Endothelial cell of umbilical vein (primary cell): Measurements from ENCODE around the gene CHRD. TPM values are rescaled to one million over a fixed set of nuclear protein-coding genes. Genes with fewer than 3 reads are reported as not detected.

ENCODE experiments used
- BruUV-seq: library from RNA; stranded (reverse); fragments of 400-500 nt; replicated peaks from 2 replicates; lab custom pipeline; 2021; lab: Mats Ljungman, UMichigan
- CTCF ChIA-PET: fragments of 300-600, 350-600 bp; sonication (Branson Sonifier 250); formaldehyde crosslinking; loops from one replicate; lab custom pipeline; 2021; ENCODE audit warnings: antibody characterized with exemption, inconsistent platforms; lab: Charles Lee
- POLR2A ChIA-PET: fragments of 300-600, 350-600 bp; sonication (Branson Sonifier 250); formaldehyde crosslinking; loops from one replicate; lab custom pipeline; 2021; ENCODE audit warnings: antibody characterized with exemption, inconsistent platforms; lab: Charles Lee
- DNase-seq: peaks from one replicate; pipeline ENCODE4 v3.0.0-alpha.2; 2011; ENCODE audit warnings: low read depth, low spot score
- FAIRE-seq: peaks from 2 replicates; lab custom pipeline; 2011; peaks lifted over from hg19 to GRCh38; lab: Jason Lieb, UNC
- H2AFZ ChIP-seq: 2 replicates; pipeline ENCODE4 v1.6.0; 2012; ENCODE audit warnings: low read depth, low read length, control low read depth, inconsistent platforms
- H3K27ac ChIP-seq: 2 replicates; pipeline ENCODE4 v1.5.1; 2011; ENCODE audit warnings: low read depth, mild to moderate bottlenecking, control low read depth, low read length, moderate library complexity; ENCODE audit not compliant: insufficient read depth
- H3K27me3 ChIP-seq, 2 experiments: 2 replicates each; pipeline versions ENCODE4 v1.6.0 to v1.6.1; 2011; ENCODE audit warnings: low read length in 2 of 2, mixed read lengths in 1 of 2; ENCODE audit not compliant: control insufficient read depth in 2 of 2, insufficient read depth in 2 of 2
- H3K36me3 ChIP-seq, 2 experiments: 2 replicates in 1 of 2; 3 replicates in 1 of 2; pipeline ENCODE4 v1.5.1; 2011; ENCODE audit warnings: low read length in 2 of 2, mild to moderate bottlenecking in 1 of 2, moderate library complexity in 1 of 2; ENCODE audit not compliant: control insufficient read depth in 2 of 2, insufficient read depth in 2 of 2; ENCODE audit errors: extremely low read depth in 1 of 2
- H3K4me1 ChIP-seq: 3 replicates; pipeline ENCODE4 v1.5.1; 2011; ENCODE audit warnings: mild to moderate bottlenecking, low read length; ENCODE audit not compliant: control insufficient read depth, insufficient read depth; ENCODE audit errors: extremely low read depth
- H3K4me2 ChIP-seq: 2 replicates; pipeline ENCODE4 v1.6.1; 2011; ENCODE audit warnings: low read length, control low read depth, mixed read lengths; ENCODE audit not compliant: insufficient read depth
- H3K4me3 ChIP-seq, 3 experiments: fragments of 200-600 bp in 1 of 3; sonication (generic), shearing (Covaris generic) in 1 of 3; replicated peaks in 1 of 3; 2 replicates each; pipeline ENCODE4 v1.5.1; 2011 to 2016; ENCODE audit warnings: control low read depth in 3 of 3, low read length in 3 of 3, mild to moderate bottlenecking in 2 of 3, inconsistent platforms in 1 of 3, low read depth in 1 of 3, moderate library complexity in 1 of 3; ENCODE audit not compliant: insufficient read depth in 1 of 3
- H3K79me2 ChIP-seq: 2 replicates; pipeline ENCODE4 v1.6.0; 2012; ENCODE audit warnings: low read length, inconsistent platforms; ENCODE audit not compliant: control insufficient read depth, insufficient read depth
- H3K9ac ChIP-seq: replicated peaks from 2 replicates; pipeline ENCODE3; 2011; ENCODE audit warnings: low read length, control low read depth; ENCODE audit not compliant: insufficient read depth; ENCODE audit errors: extremely low read depth
- H3K9me1 ChIP-seq: replicated peaks from 3 replicates; pipeline ENCODE4 v1.6.0; 2011; ENCODE audit warnings: mild to moderate bottlenecking, low read length; ENCODE audit not compliant: control insufficient read depth, insufficient read depth; ENCODE audit errors: extremely low read depth
- H3K9me3 ChIP-seq: replicated peaks from 2 replicates; pipeline ENCODE4 v1.5.1; 2012; ENCODE audit warnings: low read length, inconsistent platforms; ENCODE audit not compliant: control insufficient read depth, insufficient read depth
- H4K20me1 ChIP-seq: replicated peaks from 2 replicates; pipeline ENCODE3; 2011; ENCODE audit warnings: mild to moderate bottlenecking, low read length; ENCODE audit not compliant: control insufficient read depth, insufficient read depth; ENCODE audit errors: extremely low read depth
- EZH2 ChIP-seq: IDR thresholded peaks from 2 replicates; pipeline ENCODE4 v1.6.1; 2012; ENCODE audit warnings: borderline replicate concordance, low read depth, mild to moderate bottlenecking, moderate library complexity, low read length, inconsistent platforms; ENCODE audit not compliant: severe bottlenecking
- FOS ChIP-seq: IDR thresholded peaks from 2 replicates; pipeline ENCODE4 v1.6.1; 2011; ENCODE audit warnings: mild to moderate bottlenecking, low read length, moderate library complexity, borderline replicate concordance; ENCODE audit not compliant: insufficient read depth
- GATA2 ChIP-seq: IDR thresholded peaks from 2 replicates; pipeline ENCODE4 v1.7.0; 2011; ENCODE audit warnings: low read depth, mild to moderate bottlenecking, moderate library complexity, mixed read lengths, low read length; ENCODE audit not compliant: insufficient read length, insufficient read depth
- JUN ChIP-seq: IDR thresholded peaks from 2 replicates; pipeline ENCODE4 v1.6.1; 2011; ENCODE audit warnings: borderline replicate concordance, low read depth; ENCODE audit not compliant: insufficient read length, insufficient read depth
- MYC ChIP-seq: IDR thresholded peaks from one replicate; pipeline ENCODE4 v1.6.1; 2011; ENCODE audit warnings: mild to moderate bottlenecking, low read depth, low read length
- POLR2A ChIP-seq: IDR thresholded peaks from 2 replicates; pipeline ENCODE4 v1.6.1; 2012; ENCODE audit warnings: low read depth, mild to moderate bottlenecking, control low read depth, low read length
- POLR2AphosphoS5 ChIP-seq: IDR thresholded peaks from 2 replicates; pipeline ENCODE4 v1.6.1; 2012; ENCODE audit warnings: low read depth, mild to moderate bottlenecking, control low read depth, low read length, moderate library complexity; ENCODE audit not compliant: insufficient read depth
- dilution Hi-C: fragments of 300-500 bp; cut with MboI; formaldehyde crosslinking; loops from one replicate; pipeline ENCODE4 v1.15.0; 2019; ENCODE audit warnings: low sequenced_read_pairs; ENCODE audit not compliant: extremely low pct_ligation_motif_present
- intact Hi-C: fragments of 100-400 bp; cut with micrococcal nuclease; formaldehyde crosslinking; loops from one replicate; pipeline ENCODE4 v1.10.0; 2022
- polyA plus RNA-seq, 4 experiments: library from polyadenylated mRNA; depleted of rRNA in 3 of 4; stranded (reverse) in 3 of 4; unstranded in 1 of 4; fragments of >200 nt; gene quantifications; 2 replicates each; pipeline versions ENCODE4 v1.2.1 to v1.2.3, GENCODE V29; 2011 to 2012; ENCODE audit warnings: missing spikeins in 1 of 4
- total RNA-seq: library from RNA; stranded (reverse); gene quantifications from 2 replicates; pipeline ENCODE4 v1.2.3, GENCODE V29; 2021
- TF ChIP-seq, protein P1 (sequence below): IDR thresholded peaks from 2 replicates; pipeline ENCODE4 v1.6.1; 2011; ENCODE audit not compliant: insufficient read depth, insufficient read length
- TF ChIP-seq, protein P2 (sequence below), 2 donors: IDR thresholded peaks; 1 replicate in 1 of 2; 2 replicates in 1 of 2; pipeline ENCODE4 v1.5.1; 2011; ENCODE audit warnings: low read length in 2 of 2, mild to moderate bottlenecking in 2 of 2, moderate library complexity in 2 of 2, control low read depth in 1 of 2, inconsistent platforms in 1 of 2, low read depth in 1 of 2; ENCODE audit not compliant: insufficient read depth in 1 of 2; ENCODE audit errors: extremely low read depth in 1 of 2

CHRD gene
- total and polyA plus RNA-seq, 2 donors (not counting 3 experiments of a cell fraction or from before 2014, with no cell fraction given) = 0.40 to 0.54 TPM

DNA sequence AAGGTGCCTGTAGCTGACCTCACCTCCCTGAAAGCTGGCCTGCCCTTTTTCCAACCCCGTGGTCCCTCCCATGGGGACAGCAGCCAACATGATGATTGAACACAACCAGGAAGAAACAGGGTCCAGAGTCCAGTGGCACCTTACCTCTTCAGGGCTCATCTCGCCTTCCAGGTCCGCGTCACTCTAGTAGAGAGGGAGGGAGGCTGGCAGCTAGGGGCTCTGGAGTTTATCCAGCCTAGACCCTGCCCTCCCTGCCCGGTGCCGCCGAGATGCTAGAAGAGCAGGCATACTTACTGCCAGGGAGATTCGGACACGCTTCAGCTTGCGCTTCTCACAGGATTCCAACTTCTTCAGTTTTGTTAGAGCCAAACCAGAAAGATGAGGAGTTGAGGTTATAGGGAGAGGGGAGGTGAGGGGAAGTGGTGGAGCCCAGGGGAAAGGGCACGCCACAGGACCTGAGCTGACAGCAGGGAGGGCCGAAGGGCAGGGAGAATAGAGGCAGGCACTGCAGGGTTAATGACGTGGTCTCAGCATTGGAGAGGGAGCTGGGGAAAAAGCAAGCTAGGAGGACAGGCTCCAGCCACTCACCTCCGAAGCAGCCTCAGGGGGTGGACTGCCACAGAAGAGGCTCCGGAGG is 27.6 kb upstream of the CHRD start:
- TF ChIP-seq FOS (no peak), EZH2 (no peak), POLR2A (no peak), GATA2 (no peak), MYC (no peak), POLR2AphosphoS5 (no peak), JUN (no peak)
- TF ChIP-seq, protein P1, sequence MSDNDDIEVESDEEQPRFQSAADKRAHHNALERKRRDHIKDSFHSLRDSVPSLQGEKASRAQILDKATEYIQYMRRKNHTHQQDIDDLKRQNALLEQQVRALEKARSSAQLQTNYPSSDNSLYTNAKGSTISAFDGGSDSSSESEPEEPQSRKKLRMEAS = no peak
- TF ChIP-seq, protein P2, sequence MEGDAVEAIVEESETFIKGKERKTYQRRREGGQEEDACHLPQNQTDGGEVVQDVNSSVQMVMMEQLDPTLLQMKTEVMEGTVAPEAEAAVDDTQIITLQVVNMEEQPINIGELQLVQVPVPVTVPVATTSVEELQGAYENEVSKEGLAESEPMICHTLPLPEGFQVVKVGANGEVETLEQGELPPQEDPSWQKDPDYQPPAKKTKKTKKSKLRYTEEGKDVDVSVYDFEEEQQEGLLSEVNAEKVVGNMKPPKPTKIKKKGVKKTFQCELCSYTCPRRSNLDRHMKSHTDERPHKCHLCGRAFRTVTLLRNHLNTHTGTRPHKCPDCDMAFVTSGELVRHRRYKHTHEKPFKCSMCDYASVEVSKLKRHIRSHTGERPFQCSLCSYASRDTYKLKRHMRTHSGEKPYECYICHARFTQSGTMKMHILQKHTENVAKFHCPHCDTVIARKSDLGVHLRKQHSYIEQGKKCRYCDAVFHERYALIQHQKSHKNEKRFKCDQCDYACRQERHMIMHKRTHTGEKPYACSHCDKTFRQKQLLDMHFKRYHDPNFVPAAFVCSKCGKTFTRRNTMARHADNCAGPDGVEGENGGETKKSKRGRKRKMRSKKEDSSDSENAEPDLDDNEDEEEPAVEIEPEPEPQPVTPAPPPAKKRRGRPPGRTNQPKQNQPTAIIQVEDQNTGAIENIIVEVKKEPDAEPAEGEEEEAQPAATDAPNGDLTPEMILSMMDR (IDR thresholded peaks at IDR 0.05; ENCODE audit: extremely low read depth in 1 of 2, insufficient read depth in 1 of 2, low read depth in 1 of 2, low read length in 2 of 2) = no peak
- CTCF ChIA-PET = interaction anchor here (1.6 to 2.1 kb wide), 5 partner anchors 7 to 162 kb away, joined by 5 to 9 read pairs (median 6); no protein-coding TSS in a partner anchor

More for the DNA sequence above, 27.6 kb upstream of the CHRD start:
- no peaks in the 10 kb centered on the region for H3K9me3 ChIP-seq
- H3K36me3 ChIP-seq = peaks cover 0 to 3% of the 10 kb centered on the region in 2 experiments
- no peak overlapping the region for H3K27ac ChIP-seq
- H3K4me3 ChIP-seq = no peak overlapping the region
- H2AFZ ChIP-seq = no peak overlapping the region
- BruUV-seq = no TSS peak
- no peak overlapping the region for H3K4me2 ChIP-seq
- intact Hi-C loops (no loop called here), dilution Hi-C loops (no loop called here)
- H3K79me2 ChIP-seq = no peaks in the 10 kb centered on the region
- H3K9me1 ChIP-seq = no peaks in the 10 kb centered on the region
- DNase-seq = no peak
- no peaks in the 10 kb centered on the region for H3K4me1 ChIP-seq
- FAIRE-seq = no peak
- H3K27me3 ChIP-seq = no peaks in the 10 kb centered on the region
- no peaks in the 10 kb centered on the region for H4K20me1 ChIP-seq
- no peak overlapping the region for H3K9ac ChIP-seq
- POLR2A ChIA-PET = interaction anchor here (0.5 to 0.6 kb wide), 2 partner anchors 214 to 233 kb away, joined by 4 to 6 read pairs; no protein-coding TSS in a partner anchor
